GM12878 (cell line): ENCODE results near the gene METTL14. TPM values are rescaled to one million over a fixed set of nuclear protein-coding genes. Genes with fewer than 3 reads are reported as not detected.

Experiments used
- ATAC-seq: fragments of 200-7000 bp; cut with Tn5 transposase; 3 replicates; pipeline ENCODE4 v1.9.1; 2020; ENCODE audit warnings: mild to moderate bottlenecking, moderate library complexity
- BruUV-seq: library from RNA; stranded (reverse); fragments of 400-500 nt; replicated peaks from 2 replicates; lab custom pipeline; 2021; lab: Mats Ljungman, UMichigan
- CTCF ChIA-PET: fragments of 300-600 bp; sonication (Branson Sonifier 250); formaldehyde crosslinking; extraction: SDS; loops from one replicate; lab custom pipeline; 2021; ENCODE audit warnings: inconsistent platforms; lab: Yijun Ruan, JAX
- POLR2A ChIA-PET: fragments of 350-600 bp; formaldehyde crosslinking; extraction: SDS; loops from one replicate; lab custom pipeline; 2021; ENCODE audit warnings: inconsistent platforms; lab: Charles Lee
- RAD21 ChIA-PET: fragments of 300-600 bp; sonication (Branson Sonifier 250); formaldehyde crosslinking; loops from one replicate; lab custom pipeline; 2023; ENCODE audit warnings: antibody characterized with exemption; ENCODE audit not compliant: unreplicated experiment; lab: Charles Lee
- SMC1A ChIA-PET: fragments of 300-600 bp; sonication (Branson Sonifier 250); formaldehyde crosslinking; loops from one replicate; lab custom pipeline; 2023; ENCODE audit not compliant: unreplicated experiment, uncharacterized antibody; lab: Charles Lee
- DNase-seq: peaks from one replicate; pipeline ENCODE4 v3.0.0-alpha.2; 2011; ENCODE audit warnings: low read depth, low spot score
- FAIRE-seq: peaks from 3 replicates; lab custom pipeline; 2011; peaks lifted over from hg19 to GRCh38; lab: Jason Lieb, UNC
- H2AFZ ChIP-seq: 2 replicates; pipeline ENCODE4 v1.6.0; 2011; ENCODE audit warnings: low read depth, low read length, control low read depth; ENCODE audit not compliant: control insufficient read depth
- H3K27ac ChIP-seq: 2 replicates; pipeline ENCODE4 v1.5.1; 2011; ENCODE audit warnings: control low read depth; ENCODE audit not compliant: control insufficient read depth, insufficient read depth
- H3K27me3 ChIP-seq, 2 experiments: replicated peaks in 1 of 2; 2 replicates each; pipeline versions ENCODE4 v1.6.0 to v1.6.1; 2011; ENCODE audit warnings: low read length in 1 of 2; ENCODE audit not compliant: control insufficient read depth in 2 of 2, insufficient read depth in 2 of 2
- H3K36me3 ChIP-seq, 2 experiments: 2 replicates each; pipeline ENCODE4 v1.5.1; 2011; ENCODE audit warnings: low read length in 1 of 2; ENCODE audit not compliant: control insufficient read depth in 2 of 2, insufficient read depth in 2 of 2
- H3K4me1 ChIP-seq: 2 replicates; pipeline ENCODE4 v1.6.1; 2011; ENCODE audit warnings: mild to moderate bottlenecking, low read length, moderate library complexity, mixed read lengths; ENCODE audit not compliant: control insufficient read depth, insufficient read depth
- H3K4me2 ChIP-seq: 2 replicates; pipeline ENCODE4 v1.6.0; 2011; ENCODE audit warnings: control low read depth; ENCODE audit not compliant: control insufficient read depth, insufficient read depth
- H3K4me3 ChIP-seq: fragments of 200-600 bp; sonication (generic); 2 replicates; pipeline ENCODE4 v1.5.1; 2016
- H3K79me2 ChIP-seq: 2 replicates; pipeline ENCODE4 v1.6.0; 2011; ENCODE audit warnings: low read length; ENCODE audit not compliant: control insufficient read depth, insufficient read depth
- H3K9ac ChIP-seq: 2 replicates; pipeline ENCODE4 v1.8.0; 2011; ENCODE audit warnings: low read length, control low read depth, mixed read lengths; ENCODE audit not compliant: control insufficient read depth, insufficient read depth
- H3K9me3 ChIP-seq: replicated peaks from 3 replicates; pipeline ENCODE4 v1.5.1; 2011; ENCODE audit warnings: mild to moderate bottlenecking, low read length; ENCODE audit not compliant: control insufficient read depth, insufficient read depth
- H4K20me1 ChIP-seq: 2 replicates; pipeline ENCODE4 v1.6.0; 2011; ENCODE audit not compliant: control insufficient read depth, insufficient read depth
- BACH1 ChIP-seq: fragments of 450-650 bp; IDR thresholded peaks from 2 replicates; pipeline ENCODE4 v1.6.1; 2017; ENCODE audit warnings: mild to moderate bottlenecking, borderline replicate concordance
- CEBPZ ChIP-seq: fragments of 150-350 bp; IDR thresholded peaks from 2 replicates; pipeline ENCODE4 v1.6.1; 2016; ENCODE audit warnings: low read depth, low read length
- ELK1 ChIP-seq: IDR thresholded peaks from 2 replicates; pipeline ENCODE4 v1.6.1; 2012; ENCODE audit warnings: low read depth, low read length, improper control_type of control experiment
- FOXM1 ChIP-seq: IDR thresholded peaks from 2 replicates; pipeline ENCODE4 v1.6.1; 2012; ENCODE audit warnings: low read depth, mild to moderate bottlenecking, inconsistent platforms, low read length, moderate library complexity
- HDAC6 ChIP-seq: fragments of 200-600 bp; sonication (generic); IDR thresholded peaks from one replicate; pipeline ENCODE4 v1.8.0; 2017; ENCODE audit warnings: antibody characterized with exemption; ENCODE audit not compliant: unreplicated experiment
- HSF1 ChIP-seq: fragments of 150-350 bp; IDR thresholded peaks from 2 replicates; pipeline ENCODE4 v1.6.1; 2014; ENCODE audit warnings: mild to moderate bottlenecking, low read depth, low read length
- IRF5 ChIP-seq: fragments of 450-650 bp; IDR thresholded peaks from 2 replicates; pipeline ENCODE4 v1.6.1; 2017; ENCODE audit warnings: borderline replicate concordance
- PAX8 ChIP-seq: fragments of 450-650 bp; IDR thresholded peaks from 2 replicates; pipeline ENCODE4 v1.6.1; 2017; ENCODE audit warnings: mild to moderate bottlenecking, moderate library complexity
- RBBP5 ChIP-seq: fragments of 200-600 bp; sonication (generic); conservative IDR thresholded peaks from 2 replicates; pipeline ENCODE4 v1.6.1; 2016
- SIX5 ChIP-seq: IDR thresholded peaks from 2 replicates; pipeline ENCODE4 v1.6.1; 2011; ENCODE audit warnings: mild to moderate bottlenecking, low read depth, low read length, moderate library complexity; ENCODE audit not compliant: severe bottlenecking
- SMAD5 ChIP-seq: IDR thresholded peaks from 2 replicates; pipeline ENCODE4 v1.6.1; 2016; ENCODE audit warnings: antibody characterized with exemption, low read depth
- STAT3 ChIP-seq: IDR thresholded peaks from 2 replicates; pipeline ENCODE4 v1.6.1; 2011; ENCODE audit warnings: low read depth, low read length, improper control_type of control experiment
- TCF12 ChIP-seq: IDR thresholded peaks from 2 replicates; pipeline ENCODE4 v1.6.1; 2011; ENCODE audit warnings: low read depth, mild to moderate bottlenecking, low read length
- ZNF274 ChIP-seq: IDR thresholded peaks from one replicate; pipeline ENCODE4 v1.8.0; 2011; ENCODE audit not compliant: insufficient read length, insufficient read depth
- WGBS: methylation state at CpG from one replicate; pipeline ENCODE4 v1.1.6; 2016; ENCODE audit warnings: low lambda C conversion rate; ENCODE audit not compliant: insufficient replicate concordance, insufficient coverage; ENCODE audit errors: missing lambda C conversion rate; 5-methylcytosine and 5-hydroxymethylcytosine counted together
- in situ Hi-C: fragments of 300-500 bp; cut with MboI; formaldehyde crosslinking; loops from 9 replicates; pipeline ENCODE4 v1.14.3; 2018; ENCODE audit warnings: mixed read lengths
- intact Hi-C: fragments of 100-400 bp; cut with micrococcal nuclease; formaldehyde crosslinking; loops from one replicate; pipeline ENCODE4 v1.14.2; 2022; ENCODE audit not compliant: unreplicated experiment
- polyA plus RNA-seq, 11 experiments: library from polyadenylated mRNA; depleted of rRNA in 4 of 11; unstranded in 6 of 11; stranded (reverse) in 5 of 11; fragments of >200 nt; fragmentation: Nextera tagmentation in 4 of 11; fragmentation: Illumina TruSeq in 1 of 11; extraction: Ambion mirVana in 4 of 11; extraction: Trizol in 1 of 11; gene quantifications; 1 replicate in 1 of 11; 2 replicates in 10 of 11; pipeline versions ENCODE4 v1.2.1 to v1.2.3, GENCODE V29; 2011 to 2016; ENCODE audit warnings: inconsistent platforms in 2 of 11, missing spikeins in 2 of 11, low read depth in 1 of 11
- total RNA-seq, 4 experiments: library from RNA; depleted of rRNA in 3 of 4; stranded (reverse); fragments of >200 nt in 3 of 4; fragmentation: Illumina TruSeq in 1 of 4; extraction: Trizol in 1 of 4; gene quantifications; 2 replicates each; pipeline versions ENCODE4 v1.2.1 to v1.2.3, GENCODE V29; 2013 to 2021

Gene METTL14
- total and polyA plus RNA-seq, 10 of the 15 experiments (the other 5 are each of a cell fraction or from before 2014, with no cell fraction given): 11.2 to 44.9 (median 27.6) TPM

GRCh38 chr4:118761397-118762016 lies 76.3 kb downstream of the METTL14 start (continued):
- TF ChIP-seq CEBPZ (no peak), HSF1 (no peak), ZNF274 (no peak)

- no peak for FAIRE-seq
- no peak overlapping the region for H3K4me2 ChIP-seq
- H3K27ac ChIP-seq: no peak overlapping the region
- H2AFZ ChIP-seq: no peak overlapping the region
- no peak for ATAC-seq
- intact Hi-C loops (no loop called here), in situ Hi-C loops (loop anchor here (10.0 kb wide), 2 partner anchors 57 to 533 kb away; no protein-coding TSS in a partner anchor)
- ChIA-PET RAD21 (no interaction called here), POLR2A (no interaction called here), CTCF (interaction anchor here (0.9 to 1.2 kb wide), 2 partner anchors 10 to 121 kb away, joined by 3 to 5 read pairs; no protein-coding TSS in a partner anchor), SMC1A (interaction anchor here (0.9 to 1.0 kb wide), 2 partner anchors 15 to 25 kb away, joined by 3 read pairs; no protein-coding TSS in a partner anchor)
- peaks cover 13% of the 10 kb centered on the region for H3K4me1 ChIP-seq
- no peaks in the 10 kb centered on the region for H3K27me3 ChIP-seq
- TF ChIP-seq SMAD5 (no peak), RBBP5 (no peak), FOXM1 (no peak), PAX8 (no peak), IRF5 (no peak), HDAC6 (no peak), BACH1 (no peak), SIX5 (no peak), ELK1 (no peak), TCF12 (no peak), STAT3 (no peak)
- H3K4me3 ChIP-seq: no peak overlapping the region
- peaks cover 2 to 27% of the 10 kb centered on the region in 2 experiments for H3K36me3 ChIP-seq
- BruUV-seq: no TSS peak
- no peaks in the 10 kb centered on the region for H4K20me1 ChIP-seq
- H3K9ac ChIP-seq: no peak overlapping the region
- H3K79me2 ChIP-seq: peaks cover 2% of the 10 kb centered on the region; the same call in 1 of the 2 replicates
- WGBS: 100% methylated on average over 5 of the region's 5 CpGs
- DNase-seq: no peak
- no peaks in the 10 kb centered on the region for H3K9me3 ChIP-seq
These were observed 77.0 kb downstream of the METTL14 start for GRCh38 chr4:118762155-118762554.
